GM12801 (cell line): ENCODE data around the gene TREX2.

ENCODE experiments used
- TF ChIP-seq, protein P1 (sequence below): IDR thresholded peaks from one replicate; pipeline ENCODE4 v1.5.1; 2011; ENCODE audit warnings: control low read depth; ENCODE audit not compliant: insufficient read length; ENCODE audit errors: extremely low read depth

The TREX2 gene

DNA sequence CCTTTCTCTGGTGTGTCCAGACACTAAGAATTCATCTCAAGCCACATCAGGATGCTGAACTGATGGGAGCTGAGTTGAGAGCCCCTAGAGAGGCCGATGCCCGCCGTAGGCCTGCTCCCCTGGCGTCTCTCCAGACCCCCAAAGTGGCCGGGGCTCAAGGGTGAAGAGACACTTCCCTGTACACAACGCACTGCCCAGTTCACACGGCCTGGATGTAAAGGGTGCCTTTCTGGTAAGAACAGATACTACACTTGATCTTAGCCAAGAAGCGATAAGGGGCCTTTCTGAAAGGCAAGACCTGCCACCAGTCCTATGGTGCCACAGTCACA, 5.1 kb upstream of the TREX2 start:
- TF ChIP-seq, protein P1, sequence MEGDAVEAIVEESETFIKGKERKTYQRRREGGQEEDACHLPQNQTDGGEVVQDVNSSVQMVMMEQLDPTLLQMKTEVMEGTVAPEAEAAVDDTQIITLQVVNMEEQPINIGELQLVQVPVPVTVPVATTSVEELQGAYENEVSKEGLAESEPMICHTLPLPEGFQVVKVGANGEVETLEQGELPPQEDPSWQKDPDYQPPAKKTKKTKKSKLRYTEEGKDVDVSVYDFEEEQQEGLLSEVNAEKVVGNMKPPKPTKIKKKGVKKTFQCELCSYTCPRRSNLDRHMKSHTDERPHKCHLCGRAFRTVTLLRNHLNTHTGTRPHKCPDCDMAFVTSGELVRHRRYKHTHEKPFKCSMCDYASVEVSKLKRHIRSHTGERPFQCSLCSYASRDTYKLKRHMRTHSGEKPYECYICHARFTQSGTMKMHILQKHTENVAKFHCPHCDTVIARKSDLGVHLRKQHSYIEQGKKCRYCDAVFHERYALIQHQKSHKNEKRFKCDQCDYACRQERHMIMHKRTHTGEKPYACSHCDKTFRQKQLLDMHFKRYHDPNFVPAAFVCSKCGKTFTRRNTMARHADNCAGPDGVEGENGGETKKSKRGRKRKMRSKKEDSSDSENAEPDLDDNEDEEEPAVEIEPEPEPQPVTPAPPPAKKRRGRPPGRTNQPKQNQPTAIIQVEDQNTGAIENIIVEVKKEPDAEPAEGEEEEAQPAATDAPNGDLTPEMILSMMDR, result no peak

DNA sequence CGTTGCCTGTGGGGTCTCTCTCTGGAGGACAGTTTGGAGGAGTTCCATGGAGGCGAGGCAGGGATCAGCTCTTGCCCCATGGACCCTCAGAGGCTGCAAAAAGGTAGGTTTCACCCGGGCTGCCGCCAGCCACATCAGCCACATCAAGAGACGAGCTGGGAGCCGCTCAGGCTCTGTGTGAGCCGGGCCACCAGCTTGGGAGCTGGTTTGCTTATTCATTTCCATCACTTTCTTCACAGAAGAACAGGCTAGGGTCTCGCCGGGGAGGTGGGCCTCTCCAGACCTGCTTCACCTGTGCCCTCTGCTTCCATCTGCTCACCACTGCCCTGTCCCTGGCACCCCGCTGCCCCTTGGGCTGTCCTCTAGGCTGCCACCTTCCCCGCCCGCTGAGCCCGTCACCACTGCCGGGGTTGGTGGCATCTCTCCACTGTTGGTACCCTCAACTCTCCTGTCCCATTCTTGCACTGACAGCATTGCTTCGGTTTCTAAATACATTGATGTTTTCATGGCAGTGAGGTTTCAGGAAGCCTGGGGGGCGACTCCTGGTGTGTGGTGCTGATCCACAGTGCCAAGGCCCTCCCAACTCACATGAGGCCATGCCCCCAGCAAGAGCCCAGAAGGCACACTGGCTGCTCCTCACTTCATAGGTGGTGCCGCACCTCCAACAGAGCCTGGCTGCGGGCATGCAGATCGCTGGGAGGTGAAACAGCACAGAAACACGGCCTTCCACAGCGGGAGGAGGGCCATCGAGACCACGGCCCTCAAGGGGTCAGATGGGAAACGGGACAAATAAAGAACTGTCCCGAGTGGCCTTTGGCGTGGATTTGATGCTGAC, 4.5 kb upstream of the TREX2 start:
- TF ChIP-seq, protein P1, result no peak

DNA sequence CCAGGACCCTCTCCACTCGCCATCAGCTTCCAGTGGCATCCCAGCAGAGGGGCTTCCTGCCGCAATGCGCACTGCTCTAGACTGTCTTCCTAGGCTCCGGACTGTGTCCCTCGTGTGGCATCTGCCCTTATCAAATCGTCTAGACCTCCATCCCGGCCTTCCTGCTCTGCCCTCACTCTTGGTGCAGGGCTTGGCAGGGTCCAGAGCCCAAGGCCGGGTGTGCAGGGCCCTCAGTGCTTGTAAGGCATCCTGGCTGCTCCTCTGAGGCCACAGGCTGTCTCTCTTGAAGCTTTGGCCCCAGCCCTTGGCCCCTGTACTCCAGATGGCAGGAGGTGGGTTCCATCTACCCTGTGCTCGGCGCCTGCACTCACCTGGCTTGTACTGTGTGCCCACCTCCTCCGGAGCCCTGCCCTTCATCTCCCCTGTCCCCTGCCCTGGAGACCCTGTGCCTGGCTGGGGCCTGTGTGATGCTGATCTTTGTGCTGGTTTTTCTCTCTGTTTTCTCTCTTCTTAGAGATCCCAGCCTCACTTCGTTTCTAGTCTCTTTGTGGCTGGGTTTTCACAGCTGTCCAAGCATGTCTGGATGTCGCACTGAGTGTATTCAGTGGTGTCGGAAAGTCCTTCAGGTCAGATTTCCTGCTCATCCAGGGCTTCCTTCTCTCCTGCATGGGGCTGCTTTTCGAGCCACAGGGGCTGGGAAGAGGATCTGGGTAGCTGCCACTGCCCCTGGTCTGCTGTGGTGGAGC, 3.7 kb upstream of the TREX2 start:
- TF ChIP-seq, protein P1, result no peak

DNA sequence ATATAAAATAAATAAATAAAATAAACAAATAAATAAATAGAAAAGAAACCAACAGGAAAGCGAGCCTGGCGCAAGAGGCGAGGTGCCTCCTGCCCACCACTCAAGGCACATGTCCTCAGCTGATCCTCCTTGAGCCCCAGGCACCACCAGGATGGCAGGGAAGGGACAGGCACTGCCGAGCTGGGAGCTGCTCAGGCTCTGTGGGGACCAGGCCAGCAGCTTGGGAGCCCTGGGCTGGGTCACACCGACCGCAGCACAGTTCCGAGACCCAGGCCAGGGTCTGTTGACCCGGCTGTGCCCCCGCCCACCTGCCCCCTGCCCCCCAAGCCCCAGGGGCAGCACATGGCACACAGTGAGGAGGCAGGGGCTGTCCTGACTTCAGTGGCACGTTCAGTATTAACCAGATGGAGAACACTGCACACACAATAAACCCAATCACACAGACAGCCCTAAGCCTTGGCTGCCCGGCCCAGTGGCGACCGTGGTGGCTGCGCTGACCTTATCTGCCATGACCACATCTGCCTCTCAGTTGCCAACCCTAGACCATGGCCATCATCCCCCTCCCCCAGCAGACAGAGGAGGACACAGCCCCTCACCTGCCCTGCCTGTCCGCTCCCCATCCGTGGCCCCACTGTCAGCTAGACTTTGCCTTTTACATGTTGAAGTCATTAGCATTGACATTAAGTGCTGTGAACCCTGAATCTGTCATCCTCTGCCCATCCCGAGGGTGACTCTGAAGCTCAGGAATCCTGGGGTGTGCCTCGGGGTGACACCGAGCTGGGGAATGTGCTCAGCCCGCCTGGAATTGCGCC, 2.9 kb upstream of the TREX2 start:
- TF ChIP-seq, protein P1, result no peak

DNA sequence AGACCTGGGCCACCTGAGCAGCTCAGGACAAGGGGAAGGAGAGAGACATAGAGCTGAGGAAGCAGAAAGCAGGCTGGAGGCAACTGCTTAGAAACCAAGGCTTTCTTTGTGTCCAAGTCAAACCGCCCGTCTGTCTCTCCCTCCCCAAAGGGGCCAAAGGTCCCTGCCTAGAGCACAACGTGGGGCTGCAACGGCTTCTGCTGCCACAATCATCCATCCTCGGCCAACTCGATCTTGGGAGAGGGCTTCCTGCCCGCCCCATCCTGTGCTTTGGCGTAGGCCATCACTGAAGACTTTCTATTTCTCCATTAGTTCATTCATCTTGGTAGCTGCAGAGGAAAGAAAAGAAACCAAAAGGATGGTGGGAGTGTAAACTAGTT, 1.7 kb upstream of the TREX2 start:
- TF ChIP-seq, protein P1, result no peak

DNA sequence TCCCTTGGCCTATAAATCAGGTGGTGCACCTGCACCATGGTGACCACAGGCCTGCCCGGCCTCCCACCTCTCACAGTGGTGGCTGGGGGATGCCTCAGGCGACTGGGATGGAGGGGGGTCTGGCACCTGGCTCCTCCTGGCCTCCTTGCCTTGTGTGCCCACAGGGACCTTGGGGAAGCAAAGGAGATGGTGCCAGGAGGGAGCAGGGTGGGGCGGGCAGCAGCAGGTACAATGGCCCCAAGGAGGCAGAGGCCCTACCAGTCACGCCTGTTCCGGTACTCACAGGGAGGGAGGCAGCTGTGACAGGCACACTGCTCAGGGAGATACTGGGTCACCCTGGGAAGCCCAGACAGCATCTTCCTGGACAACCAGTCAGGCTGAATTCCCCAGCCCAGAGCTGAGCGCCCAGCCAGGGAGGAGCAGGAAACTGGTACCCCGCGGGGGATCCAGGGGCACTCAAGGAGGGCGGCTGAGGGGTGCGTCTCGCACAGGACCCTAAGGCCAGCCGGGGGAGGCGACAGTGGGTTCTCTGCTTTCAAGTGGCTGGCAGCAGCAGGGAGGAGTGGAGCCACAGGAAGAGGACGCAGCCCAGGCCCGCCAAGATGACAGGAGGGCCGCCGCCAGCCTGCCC, 1.2 kb upstream of the TREX2 start:
- TF ChIP-seq, protein P1, result no peak

DNA sequence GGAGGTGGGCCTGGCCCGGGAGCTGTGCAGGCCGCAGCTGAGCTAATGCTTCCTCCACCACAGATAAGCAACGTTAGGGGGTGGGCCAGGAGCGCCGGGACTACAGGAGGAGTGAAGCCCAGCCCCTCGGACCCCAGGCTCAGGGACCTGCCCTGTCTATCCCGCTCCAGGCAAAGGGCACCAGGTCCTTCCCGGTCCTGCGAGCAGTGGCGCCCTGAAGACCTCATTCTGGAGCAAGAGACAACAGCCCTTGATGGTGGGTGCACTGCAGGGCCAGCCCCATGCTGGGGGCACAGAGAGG, 730 bp upstream of the TREX2 start:
- TF ChIP-seq, protein P1, result no peak
